AG09309 (cell line): ENCODE results near the gene BLVRB.
"Not testable (repeated sequence)": the region's sequence is repeated elsewhere in the genome, so short reads cannot be mapped to it uniquely, and the experiment has no call there.

ENCODE experiments used
- DNase-seq: peaks from one replicate; pipeline ENCODE4 v3.0.0-alpha.2; 2010; ENCODE audit warnings: low read depth
- H3K4me3 ChIP-seq: 2 replicates; pipeline ENCODE4 v1.5.1; 2011; ENCODE audit warnings: mild to moderate bottlenecking, low read depth, low read length, moderate library complexity; ENCODE audit not compliant: control insufficient read depth
- TF ChIP-seq, protein P1 (sequence below): IDR thresholded peaks from 2 replicates; pipeline ENCODE4 v1.5.1; 2011; ENCODE audit warnings: mild to moderate bottlenecking, low read depth, low read length, inconsistent platforms; ENCODE audit not compliant: insufficient read depth, control insufficient read depth; ENCODE audit errors: missing control alignments

Gene BLVRB

GRCh38 chr19:40461669-40462221 is 3.8 kb downstream of the BLVRB start:
- no peak overlapping the region for H3K4me3 ChIP-seq
- DNase-seq, result no peak
- TF ChIP-seq, protein P1, sequence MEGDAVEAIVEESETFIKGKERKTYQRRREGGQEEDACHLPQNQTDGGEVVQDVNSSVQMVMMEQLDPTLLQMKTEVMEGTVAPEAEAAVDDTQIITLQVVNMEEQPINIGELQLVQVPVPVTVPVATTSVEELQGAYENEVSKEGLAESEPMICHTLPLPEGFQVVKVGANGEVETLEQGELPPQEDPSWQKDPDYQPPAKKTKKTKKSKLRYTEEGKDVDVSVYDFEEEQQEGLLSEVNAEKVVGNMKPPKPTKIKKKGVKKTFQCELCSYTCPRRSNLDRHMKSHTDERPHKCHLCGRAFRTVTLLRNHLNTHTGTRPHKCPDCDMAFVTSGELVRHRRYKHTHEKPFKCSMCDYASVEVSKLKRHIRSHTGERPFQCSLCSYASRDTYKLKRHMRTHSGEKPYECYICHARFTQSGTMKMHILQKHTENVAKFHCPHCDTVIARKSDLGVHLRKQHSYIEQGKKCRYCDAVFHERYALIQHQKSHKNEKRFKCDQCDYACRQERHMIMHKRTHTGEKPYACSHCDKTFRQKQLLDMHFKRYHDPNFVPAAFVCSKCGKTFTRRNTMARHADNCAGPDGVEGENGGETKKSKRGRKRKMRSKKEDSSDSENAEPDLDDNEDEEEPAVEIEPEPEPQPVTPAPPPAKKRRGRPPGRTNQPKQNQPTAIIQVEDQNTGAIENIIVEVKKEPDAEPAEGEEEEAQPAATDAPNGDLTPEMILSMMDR, result no peak

DNA sequence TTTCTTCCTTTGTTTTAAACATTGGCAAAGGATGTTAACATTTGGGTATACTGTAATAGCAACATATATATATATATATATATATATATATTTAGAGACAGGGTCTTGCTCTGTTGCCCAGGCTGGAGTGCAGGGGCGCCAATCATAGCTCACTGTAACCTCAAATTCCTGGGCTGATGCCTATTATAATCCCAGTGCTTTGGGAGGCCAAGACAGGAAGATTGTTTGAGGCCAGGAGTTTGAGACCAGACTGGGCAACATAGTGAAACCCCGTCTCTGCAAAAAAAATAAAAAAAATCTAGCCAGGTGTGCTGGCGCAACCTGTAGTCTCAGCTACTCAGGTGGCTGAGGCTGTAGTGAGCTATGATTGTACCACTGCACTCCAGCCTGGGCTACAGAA is 5.4 kb downstream of the BLVRB start:
- DNase-seq, result no peak
- TF ChIP-seq, protein P1, result no peak
- H3K4me3 ChIP-seq, result no peak overlapping the region

GRCh38 chr19:40458597-40458974 is 7.0 kb downstream of the BLVRB start:
- DNase-seq, result no peak
- TF ChIP-seq, protein P1, result no peak
- no peak overlapping the region for H3K4me3 ChIP-seq

GRCh38 chr19:40457953-40458596 is 7.5 kb downstream of the BLVRB start:
- no peak for DNase-seq
- TF ChIP-seq, protein P1, result no peak
- no peak overlapping the region for H3K4me3 ChIP-seq

GRCh38 chr19:40457048-40457447 is 8.5 kb downstream of the BLVRB start:
- DNase-seq, result no peak
- H3K4me3 ChIP-seq, result no peak overlapping the region
- TF ChIP-seq, protein P1, result no peak

- DNase-seq, H3K4me3 ChIP-seq: not testable (repeated sequence)
These were observed 11.6 kb downstream of the BLVRB start for GRCh38 chr19:40453943-40454342.

GRCh38 chr19:40453151-40453735 is 12.3 kb downstream of the BLVRB start:
- no peak overlapping the region for H3K4me3 ChIP-seq
- DNase-seq, result no peak
- TF ChIP-seq, protein P1, result no peak
